Measurements from ENCODE around the gene KIF1A. TPM values are rescaled to one million over a fixed set of nuclear protein-coding genes. Genes with fewer than 3 reads are reported as not detected.

Gene KIF1A
- total and polyA plus RNA-seq, 2 of the 13 experiments (the other 11 are each of a cell fraction or from before 2014, with no cell fraction given), result 0.01 TPM; not detected in 1

GRCh38 chr2:240720686-240721595, 99.1 kb downstream of the KIF1A start:
- ChIA-PET POLR2A (no interaction called here), CTCF (ENCODE audit: low intra/inter-chr PET ratio, low total read pairs) (no interaction called here)
- peaks cover 67 to 99% of the 10 kb centered on the region in 2 experiments for H3K27me3 ChIP-seq (ENCODE audit: control insufficient read depth in 1 of 2, insufficient read depth in 2 of 2, low read length in 2 of 2)
- H3K4me2 ChIP-seq (ENCODE audit: low read depth, low read length), result no peak overlapping the region
- no peaks in the 10 kb centered on the region for H3K4me1 ChIP-seq (ENCODE audit: insufficient read depth, low read length)
- H3K9me3 ChIP-seq (ENCODE audit: low read length), result no peaks in the 10 kb centered on the region
- no peak overlapping the region for H3K4me3 ChIP-seq (replicated peaks in 1 of 3; ENCODE audit: insufficient read depth in 1 of 3, low read depth in 2 of 3, low read length in 3 of 3)
- TF ChIP-seq IRF9 (CRISPR knock-in tag; IDR thresholded peaks at IDR 0.05; ENCODE audit: borderline replicate concordance), result no peak
- no TSS peak for BruUV-seq (replicated peaks)
- no peak overlapping the region for H3K9ac ChIP-seq (ENCODE audit: insufficient read depth, low read depth, low read length)
- DNase-seq (ENCODE audit: low spot score) (no peak), ATAC-seq (no peak), FAIRE-seq (no peak)
- no peak overlapping the region for H3K27ac ChIP-seq (ENCODE audit: extremely low read length, insufficient read depth, low read length)
- no peaks in the 10 kb centered on the region for H3K36me3 ChIP-seq (replicated peaks in 1 of 2; ENCODE audit: control insufficient read depth in 1 of 2, insufficient read depth in 2 of 2, low read length in 2 of 2)
- H3K79me2 ChIP-seq (ENCODE audit: insufficient read depth, low read length), result no peaks in the 10 kb centered on the region
- in situ Hi-C loops (cut with HindIII; ENCODE audit: extremely low pct_ligation_motif_present, low pct_unique_long_range_greater_than_20kb) (no loop called here), intact Hi-C loops (cut with micrococcal nuclease; ENCODE audit: unreplicated experiment) (no loop called here)
- H4K20me1 ChIP-seq (ENCODE audit: insufficient read depth, low read length), result no peaks in the 10 kb centered on the region; the same call in 1 of the 2 replicates
- WGBS (ENCODE audit: low lambda C conversion rate), result 16% methylated on average over 10 of the region's 25 CpGs
- no peak overlapping the region for H2AFZ ChIP-seq (ENCODE audit: low read length)

GRCh38 chr2:240719676-240720545, 100.1 kb downstream of the KIF1A start:
- Histone ChIP-seq H3K27ac (ENCODE audit: extremely low read length, insufficient read depth, low read length) (no peak overlapping the region), H3K27me3 (ENCODE audit: control insufficient read depth in 1 of 2, insufficient read depth in 2 of 2, low read length in 2 of 2) (peaks cover 69 to 99% of the 10 kb centered on the region in 2 experiments), H4K20me1 (ENCODE audit: insufficient read depth, low read length) (no peaks in the 10 kb centered on the region; the same call in 1 of the 2 replicates), H3K9ac (ENCODE audit: insufficient read depth, low read depth, low read length) (no peak overlapping the region), H3K4me2 (ENCODE audit: low read depth, low read length) (no peak overlapping the region), H3K79me2 (ENCODE audit: insufficient read depth, low read length) (no peaks in the 10 kb centered on the region), H3K9me3 (ENCODE audit: low read length) (no peaks in the 10 kb centered on the region), H3K4me3 (replicated peaks in 1 of 3; ENCODE audit: insufficient read depth in 1 of 3, low read depth in 2 of 3, low read length in 3 of 3) (no peak overlapping the region), H3K36me3 (replicated peaks in 1 of 2; ENCODE audit: control insufficient read depth in 1 of 2, insufficient read depth in 2 of 2, low read length in 2 of 2) (no peaks in the 10 kb centered on the region), H3K4me1 (ENCODE audit: insufficient read depth, low read length) (no peaks in the 10 kb centered on the region), H2AFZ (ENCODE audit: low read length) (no peak overlapping the region)
- DNase-seq (ENCODE audit: low spot score), result no peak
- no peak for ATAC-seq
- ChIA-PET POLR2A (no interaction called here), CTCF (ENCODE audit: low intra/inter-chr PET ratio, low total read pairs) (no interaction called here)
- in situ Hi-C loops (cut with HindIII; ENCODE audit: extremely low pct_ligation_motif_present, low pct_unique_long_range_greater_than_20kb), result no loop called here
- intact Hi-C loops (cut with micrococcal nuclease; ENCODE audit: unreplicated experiment), result no loop called here
- no TSS peak for BruUV-seq (replicated peaks)
- WGBS (ENCODE audit: low lambda C conversion rate), result 15% methylated on average over 16 of the region's 25 CpGs
- no peak for TF ChIP-seq ZNF337 (CRISPR knock-in tag; IDR thresholded peaks at IDR 0.05; ENCODE audit: borderline replicate concordance, low read depth)
- no peak for FAIRE-seq
